HFFc6 (cell line): ENCODE measurements around the gene ADSS1. TPM values are rescaled to one million over a fixed set of nuclear protein-coding genes. Genes with fewer than 3 reads are reported as not detected.

ENCODE experiments used
- DNase-seq: peaks from one replicate; pipeline ENCODE4 v3.0.0-alpha.2; 2018
- H3K27ac Mint-ChIP-seq: 2 replicates; pipeline ENCODE4 v1.8.0; 2020; ENCODE audit warnings: mild to moderate bottlenecking, mixed read lengths
- H3K27me3 Mint-ChIP-seq: 2 replicates; pipeline ENCODE4 v1.8.0; 2021; ENCODE audit warnings: mild to moderate bottlenecking, moderate library complexity, mixed read lengths; ENCODE audit not compliant: insufficient read depth
- H3K36me3 Mint-ChIP-seq: 2 replicates; pipeline ENCODE4 v1.8.0; 2021; ENCODE audit warnings: low read depth, mixed read lengths
- H3K4me1 Mint-ChIP-seq: 2 replicates; pipeline ENCODE4 v1.8.0; 2020; ENCODE audit warnings: low read depth, mixed read lengths
- H3K4me3 Mint-ChIP-seq: 2 replicates; pipeline ENCODE4 v1.8.0; 2020; ENCODE audit warnings: mild to moderate bottlenecking, moderate library complexity, mixed read lengths
- H3K9me3 Mint-ChIP-seq: 2 replicates; pipeline ENCODE4 v1.8.0; 2020; ENCODE audit warnings: mild to moderate bottlenecking, mixed read lengths
- CTCF ChIP-seq: fragments of 200-600 bp; sonication (generic); IDR thresholded peaks from 2 replicates; pipeline ENCODE4 v1.5.0; 2021; ENCODE audit warnings: antibody characterized with exemption, mild to moderate bottlenecking
- total RNA-seq, 6 experiments: library from RNA; stranded (reverse); fragmentation: NEBNext Ultra II Directional; extraction: Animal tissue kit (Norgen Biotek cat#: 25700); gene quantifications; 2 replicates in 1 of 6; 3 replicates in 5 of 6; pipeline ENCODE4 v1.2.3, GENCODE V29; 2021

ADSS1 gene
- total RNA-seq, 6 experiments from 2014 or later: 2.7 to 3.7 (median 3.3) TPM

DNA sequence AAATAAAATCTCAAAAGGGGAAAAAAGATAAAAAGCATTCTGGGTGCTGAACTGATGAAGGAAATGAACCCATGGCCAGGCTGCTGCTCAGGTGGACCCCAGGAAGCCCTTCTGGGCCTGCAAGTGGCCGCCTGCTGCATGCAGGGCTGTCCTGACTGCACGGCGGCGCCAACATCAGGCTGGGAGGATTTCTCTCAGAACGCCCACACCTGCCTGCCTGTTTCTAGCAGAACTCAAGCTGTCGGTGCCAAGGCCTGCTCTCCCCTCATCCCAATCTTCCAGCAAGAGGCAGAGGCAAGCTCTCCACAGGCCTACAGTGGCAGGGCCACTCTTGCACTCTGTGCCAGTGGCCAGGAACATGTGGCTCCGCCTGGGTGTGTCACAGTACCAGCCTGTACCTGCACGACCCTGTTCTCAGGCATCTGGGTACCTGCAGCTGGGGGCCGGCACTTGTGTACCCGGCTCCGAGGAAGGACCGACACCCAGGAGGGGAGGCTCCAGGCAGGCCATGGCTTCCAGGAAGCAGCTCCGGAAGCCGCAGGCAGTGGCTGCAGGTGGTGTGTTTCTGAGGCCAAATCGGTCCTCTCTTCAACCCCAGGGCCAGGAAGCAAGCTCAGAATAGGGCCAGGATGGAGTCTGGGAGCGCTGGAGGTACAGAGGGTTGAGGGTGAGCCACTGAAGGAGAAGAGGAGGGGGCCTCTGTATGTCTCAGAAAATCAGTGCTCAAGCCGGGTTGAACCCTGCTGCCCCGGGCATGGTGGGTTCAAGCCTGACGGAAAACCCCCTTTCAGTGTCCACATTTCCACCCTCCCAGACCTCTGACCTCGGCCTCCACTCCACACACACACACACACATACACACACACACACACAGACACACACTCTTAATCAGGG lies 37.2 kb upstream of the ADSS1 start:
- H3K4me3 Mint-ChIP-seq: no peak overlapping the region
- peaks cover 39% of the 10 kb centered on the region for H3K4me1 Mint-ChIP-seq
- no peak overlapping the region for H3K27ac Mint-ChIP-seq
- H3K36me3 Mint-ChIP-seq: peaks cover 5% of the 10 kb centered on the region; the same call in 1 of the 2 replicates
- H3K9me3 Mint-ChIP-seq: no peaks in the 10 kb centered on the region
- no peaks in the 10 kb centered on the region; the same call in 1 of the 2 replicates for H3K27me3 Mint-ChIP-seq
- no peak for TF ChIP-seq CTCF
- DNase-seq: no peak

GRCh38 chr14:104687601-104688504 lies 36.2 kb upstream of the ADSS1 start:
- Mint-ChIP-seq H3K9me3 (no peaks in the 10 kb centered on the region), H3K27me3 (no peaks in the 10 kb centered on the region; the same call in 1 of the 2 replicates)

DNA sequence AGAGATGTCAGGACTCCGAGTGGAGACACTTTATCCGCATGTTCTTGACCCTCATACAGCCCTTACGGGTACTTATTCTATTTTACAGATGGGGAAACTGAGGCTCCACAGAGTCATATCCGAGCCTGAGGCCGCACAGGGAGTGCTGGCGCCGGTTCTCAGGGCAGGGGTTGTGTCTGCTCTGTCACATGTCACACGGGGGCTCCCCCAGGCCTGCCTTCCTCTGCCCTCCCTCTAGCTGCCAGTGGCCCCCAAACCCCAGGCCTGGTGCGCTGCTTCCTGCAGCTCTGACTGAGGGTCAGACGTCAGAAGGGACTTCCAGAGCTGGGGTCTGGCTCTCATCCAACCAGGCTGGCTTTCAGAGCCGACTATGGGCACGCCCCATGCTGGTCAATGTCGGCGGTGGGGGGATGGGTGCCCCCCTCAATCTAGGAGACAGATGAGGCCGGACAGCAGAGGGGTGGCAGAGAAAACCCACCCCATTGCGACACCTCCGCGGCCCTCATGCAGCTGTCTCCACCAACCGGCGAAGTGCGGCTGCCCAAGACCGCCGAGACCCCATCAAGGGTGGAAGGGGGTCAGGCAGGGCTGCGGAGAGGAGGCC lies 35.4 kb upstream of the ADSS1 start:
- no peak for TF ChIP-seq CTCF
- H3K36me3 Mint-ChIP-seq: peaks cover 2% of the 10 kb centered on the region; the same call in 1 of the 2 replicates
- peaks cover 21% of the 10 kb centered on the region for H3K4me1 Mint-ChIP-seq
- H3K9me3 Mint-ChIP-seq: no peaks in the 10 kb centered on the region
- H3K4me3 Mint-ChIP-seq: peak overlapping the region; percentile 57
- peak overlapping the region; percentile 49 for H3K27ac Mint-ChIP-seq
- DNase-seq: no peak
- no peaks in the 10 kb centered on the region; the same call in 1 of the 2 replicates for H3K27me3 Mint-ChIP-seq

More at GRCh38 chr14:104687601-104688504, 36.2 kb upstream of the ADSS1 start:
- peaks cover 29% of the 10 kb centered on the region for H3K4me1 Mint-ChIP-seq
- peak overlapping the region; percentile 34; the same call in 1 of the 2 replicates for H3K4me3 Mint-ChIP-seq
- no peak for TF ChIP-seq CTCF
- peaks cover 5% of the 10 kb centered on the region; the same call in 1 of the 2 replicates for H3K36me3 Mint-ChIP-seq
- no peak overlapping the region for H3K27ac Mint-ChIP-seq
- no peak for DNase-seq

DNA sequence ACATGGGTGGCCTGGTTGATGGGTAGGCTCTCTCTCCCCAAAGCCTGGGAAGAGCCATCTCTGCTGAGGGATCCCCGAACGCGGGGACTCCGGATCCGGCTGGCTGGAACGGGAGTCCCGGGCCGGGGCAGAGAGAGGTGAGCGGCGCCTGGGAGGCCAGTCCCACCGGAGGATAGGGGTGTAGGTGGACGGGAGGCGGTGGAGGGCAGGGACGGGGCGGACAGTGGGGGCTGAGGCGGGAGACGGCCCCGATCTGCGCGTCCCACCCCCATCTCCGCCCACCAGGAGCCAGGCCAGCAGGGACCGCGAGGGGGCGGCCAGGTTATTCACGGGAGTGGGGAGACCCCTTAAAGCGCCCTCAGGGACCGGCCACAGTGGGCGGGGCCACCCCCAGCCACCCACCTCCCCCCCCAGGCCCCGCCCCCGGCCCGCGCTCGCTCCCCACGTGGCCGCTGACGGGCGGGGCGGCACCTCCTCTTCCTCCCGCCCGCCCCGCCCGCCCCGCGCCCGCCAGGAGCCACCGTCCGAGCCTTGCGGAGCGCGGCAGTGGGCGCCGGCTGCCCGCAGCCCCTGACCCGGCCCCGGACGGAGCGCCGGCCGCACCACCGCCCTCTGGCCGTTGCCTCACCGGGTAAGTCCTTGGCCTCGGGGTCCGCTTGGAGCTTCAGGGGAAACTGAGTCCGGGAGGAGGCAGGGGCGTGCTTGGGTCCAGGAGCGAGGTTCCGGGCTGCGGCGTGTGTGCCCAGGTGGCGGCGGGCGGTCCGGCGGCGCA lies 34.7 kb upstream of the ADSS1 start, which contains the start of gene INF2:
Gene INF2, plus strand, starts transcription at position 510 of the 772 bp plus-strand sequence. CDS start 11,748 bp downstream, outside the sequence.
- no peak for DNase-seq
- Mint-ChIP-seq H3K4me1 (peaks cover 19% of the 10 kb centered on the region), H3K4me3 (peak within 1 kb of the TSS; percentile 87), H3K9me3 (no peaks in the 10 kb centered on the region), H3K36me3 (no peaks in the 10 kb centered on the region), H3K27ac (peak within 1 kb of the TSS; percentile 53), H3K27me3 (no peaks in the 10 kb centered on the region; the same call in 1 of the 2 replicates)
- TF ChIP-seq CTCF: 0 out of 2 replicates have a peak, but pooled peaks have one; percentile 22
